Smooth muscle cell (in vitro differentiated cells): ENCODE data around the gene RPL10A. TPM values are rescaled to one million over a fixed set of nuclear protein-coding genes. Genes with fewer than 3 reads are reported as not detected.

Source experiments
- DNase-seq: peaks from one replicate; lab custom pipeline; 2025; ENCODE audit not compliant: unreplicated experiment; lab: John Stamatoyannopoulos, UW
- H2AFZ ChIP-seq: fragments of 200-600 bp; sonication (generic); 2 replicates; pipeline ENCODE4 v1.6.0; 2016; ENCODE audit warnings: antibody characterized with exemption, low read depth, mild to moderate bottlenecking
- H3F3A ChIP-seq: fragments of 200-600 bp; sonication (generic); 2 replicates; pipeline ENCODE4 v1.6.0; 2017; ENCODE audit warnings: antibody characterized with exemption, low read depth
- H3K27ac ChIP-seq: fragments of 200-600 bp; sonication (generic); 2 replicates; pipeline ENCODE4 v1.5.1; 2016; ENCODE audit warnings: low read depth, mild to moderate bottlenecking
- H3K27me3 ChIP-seq: fragments of 200-600 bp; sonication (generic); 2 replicates; pipeline ENCODE4 v1.6.1; 2016; ENCODE audit warnings: low read depth, mild to moderate bottlenecking
- H3K36me3 ChIP-seq: fragments of 200-600 bp; sonication (generic); 2 replicates; pipeline ENCODE4 v1.5.1; 2016; ENCODE audit warnings: low read depth
- H3K4me1 ChIP-seq: fragments of 200-600 bp; sonication (generic); 2 replicates; pipeline ENCODE4 v1.5.1; 2016; ENCODE audit warnings: low read depth
- H3K4me2 ChIP-seq: fragments of 200-600 bp; sonication (generic); 2 replicates; pipeline ENCODE4 v1.6.0; 2016; ENCODE audit warnings: mild to moderate bottlenecking
- H3K4me3 ChIP-seq: fragments of 200-600 bp; sonication (generic); 2 replicates; pipeline ENCODE4 v1.5.1; 2016; ENCODE audit warnings: mild to moderate bottlenecking
- H3K79me2 ChIP-seq: fragments of 200-600 bp; sonication (generic); 2 replicates; pipeline ENCODE4 v1.6.0; 2016; ENCODE audit warnings: low read depth, mild to moderate bottlenecking
- H3K9ac ChIP-seq: fragments of 200-600 bp; sonication (generic); 2 replicates; pipeline ENCODE4 v1.6.0; 2016; ENCODE audit warnings: low read depth
- H3K9me3 ChIP-seq: fragments of 200-600 bp; sonication (generic); replicated peaks from 2 replicates; pipeline ENCODE4 v1.5.1; 2016; ENCODE audit warnings: low read depth
- H4K20me1 ChIP-seq: fragments of 200-600 bp; sonication (generic); 2 replicates; pipeline ENCODE4 v1.6.0; 2016; ENCODE audit warnings: low read depth
- WGBS: methylation state at CpG from one replicate; pipeline ENCODE4 v1.1.7; 2016; ENCODE audit warnings: low lambda C conversion rate; 5-methylcytosine and 5-hydroxymethylcytosine counted together
- polyA plus RNA-seq: library from polyadenylated mRNA; unstranded; fragments of >200 nt; fragmentation: Nextera tagmentation; extraction: Ambion mirVana; gene quantifications from 2 replicates; pipeline ENCODE4 v1.2.1, GENCODE V29; 2016
- total RNA-seq: library from RNA; depleted of rRNA; stranded (reverse); fragments of >200 nt; gene quantifications from 2 replicates; pipeline ENCODE4 v1.2.3, GENCODE V29; 2014
- TF ChIP-seq, protein P1 (sequence below): fragments of 200-600 bp; sonication (generic); IDR thresholded peaks from 2 replicates; pipeline ENCODE4 v1.5.1; 2017; ENCODE audit warnings: borderline replicate concordance, mild to moderate bottlenecking, antibody characterized with exemption; ENCODE audit not compliant: insufficient read depth, poor library complexity, severe bottlenecking

RPL10A gene
- total and polyA plus RNA-seq, 2 experiments from 2014 or later = 307 to 1,090 TPM

DNA sequence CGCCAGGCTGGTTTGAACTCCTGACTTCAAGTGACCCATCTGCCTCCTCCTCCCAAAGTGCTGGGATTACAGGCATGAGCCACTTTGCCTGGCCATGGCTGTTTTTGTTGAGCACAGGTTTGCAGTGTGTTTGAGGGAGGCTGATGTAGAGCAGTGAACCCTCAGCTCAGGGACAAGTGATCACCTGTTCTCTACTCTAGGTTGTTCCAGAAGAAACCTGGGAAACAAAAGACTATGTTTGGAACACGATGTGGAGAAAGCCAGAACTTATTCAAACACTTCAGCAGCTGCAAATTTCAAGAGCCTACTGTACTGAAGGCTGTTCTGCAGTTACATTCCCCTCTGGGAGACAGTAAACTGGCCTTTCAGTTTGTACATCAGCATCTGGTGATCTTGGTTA lies 39.8 kb downstream of the RPL10A start:
- no peaks in the 10 kb centered on the region for H3K9me3 ChIP-seq
- H3K27me3 ChIP-seq = no peaks in the 10 kb centered on the region
- TF ChIP-seq, protein P1, sequence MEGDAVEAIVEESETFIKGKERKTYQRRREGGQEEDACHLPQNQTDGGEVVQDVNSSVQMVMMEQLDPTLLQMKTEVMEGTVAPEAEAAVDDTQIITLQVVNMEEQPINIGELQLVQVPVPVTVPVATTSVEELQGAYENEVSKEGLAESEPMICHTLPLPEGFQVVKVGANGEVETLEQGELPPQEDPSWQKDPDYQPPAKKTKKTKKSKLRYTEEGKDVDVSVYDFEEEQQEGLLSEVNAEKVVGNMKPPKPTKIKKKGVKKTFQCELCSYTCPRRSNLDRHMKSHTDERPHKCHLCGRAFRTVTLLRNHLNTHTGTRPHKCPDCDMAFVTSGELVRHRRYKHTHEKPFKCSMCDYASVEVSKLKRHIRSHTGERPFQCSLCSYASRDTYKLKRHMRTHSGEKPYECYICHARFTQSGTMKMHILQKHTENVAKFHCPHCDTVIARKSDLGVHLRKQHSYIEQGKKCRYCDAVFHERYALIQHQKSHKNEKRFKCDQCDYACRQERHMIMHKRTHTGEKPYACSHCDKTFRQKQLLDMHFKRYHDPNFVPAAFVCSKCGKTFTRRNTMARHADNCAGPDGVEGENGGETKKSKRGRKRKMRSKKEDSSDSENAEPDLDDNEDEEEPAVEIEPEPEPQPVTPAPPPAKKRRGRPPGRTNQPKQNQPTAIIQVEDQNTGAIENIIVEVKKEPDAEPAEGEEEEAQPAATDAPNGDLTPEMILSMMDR = no peak
- no peak overlapping the region for H2AFZ ChIP-seq
- 86% methylated on average over 2 of the region's 2 CpGs for WGBS
- no peak overlapping the region for H3K27ac ChIP-seq
- H3F3A ChIP-seq = no peaks in the 10 kb centered on the region
- no peaks in the 10 kb centered on the region for H3K36me3 ChIP-seq
- H3K4me1 ChIP-seq = no peaks in the 10 kb centered on the region
- no peak for DNase-seq
- H4K20me1 ChIP-seq = no peaks in the 10 kb centered on the region
- H3K9ac ChIP-seq = no peak overlapping the region
- no peak overlapping the region for H3K4me3 ChIP-seq
- no peak overlapping the region for H3K4me2 ChIP-seq
- no peaks in the 10 kb centered on the region for H3K79me2 ChIP-seq

DNA sequence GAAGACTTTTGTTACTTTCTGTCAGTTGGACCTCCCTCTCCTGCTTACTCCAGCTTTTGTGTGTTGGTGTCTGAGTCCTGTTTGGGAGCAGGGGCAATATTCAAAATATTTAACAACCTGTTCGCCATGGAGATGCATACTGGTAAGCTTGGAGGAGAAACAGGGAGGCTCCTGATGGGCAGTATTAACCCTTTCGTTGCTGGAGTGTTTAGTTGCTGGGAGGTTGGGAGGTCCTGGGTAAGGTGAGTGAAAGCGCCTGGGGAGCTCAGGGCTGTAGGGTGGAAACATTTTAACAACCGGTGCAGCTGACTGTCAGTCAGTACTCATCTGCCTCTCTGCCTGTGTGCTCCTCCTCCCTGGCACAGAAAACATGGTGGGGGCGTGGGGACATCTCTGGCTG lies 40.3 kb downstream of the RPL10A start:
- Histone ChIP-seq H3K27ac (no peak overlapping the region), H3K79me2 (no peaks in the 10 kb centered on the region), H2AFZ (no peak overlapping the region), H3K36me3 (no peaks in the 10 kb centered on the region), H3K4me2 (no peak overlapping the region), H3K4me1 (no peaks in the 10 kb centered on the region), H3K9ac (no peak overlapping the region), H3K27me3 (no peaks in the 10 kb centered on the region), H3K9me3 (no peaks in the 10 kb centered on the region), H3K4me3 (no peak overlapping the region), H3F3A (no peaks in the 10 kb centered on the region), H4K20me1 (no peaks in the 10 kb centered on the region)
- no peak for DNase-seq
- TF ChIP-seq, protein P1 = no peak
- 75% methylated on average over 5 of the region's 5 CpGs for WGBS

DNA sequence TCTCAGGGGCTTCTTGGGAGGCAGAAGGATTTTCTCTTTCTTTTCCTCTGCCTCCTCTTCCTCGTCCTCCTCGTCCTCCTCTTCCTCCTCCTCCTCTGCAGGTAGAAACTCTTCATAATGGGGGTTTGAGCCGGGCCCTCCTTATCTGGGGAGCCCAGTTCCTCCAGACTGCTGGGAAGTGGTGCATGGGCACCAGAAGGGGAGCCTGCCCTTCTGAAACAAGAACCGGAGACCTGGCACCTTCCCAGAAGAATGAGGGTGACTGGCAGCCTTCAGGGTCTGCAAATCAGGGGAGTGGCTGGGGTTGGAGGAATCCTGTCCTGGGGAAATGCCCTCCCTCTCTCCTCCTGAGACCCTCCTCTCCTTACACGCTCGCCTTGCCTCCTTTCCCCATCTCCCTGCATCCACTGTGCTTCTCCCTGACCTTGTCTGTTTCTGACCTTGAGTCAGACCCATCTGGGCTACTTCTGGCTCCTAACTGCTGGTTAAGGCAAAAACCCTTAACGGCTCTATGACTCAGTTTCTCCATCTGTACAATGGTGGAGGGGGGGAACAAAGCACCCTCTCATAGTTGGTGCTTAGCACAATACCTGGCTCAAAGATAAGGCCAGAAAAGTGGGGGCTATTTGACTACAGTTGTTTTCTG lies 42.8 kb downstream of the RPL10A start:
- Histone ChIP-seq H3K27ac (no peak overlapping the region), H4K20me1 (no peaks in the 10 kb centered on the region), H3K9ac (no peak overlapping the region), H3K4me3 (no peak overlapping the region), H3K4me2 (no peak overlapping the region), H3F3A (no peaks in the 10 kb centered on the region), H3K79me2 (no peaks in the 10 kb centered on the region), H3K27me3 (no peaks in the 10 kb centered on the region), H3K36me3 (no peaks in the 10 kb centered on the region), H3K4me1 (no peaks in the 10 kb centered on the region), H2AFZ (no peak overlapping the region), H3K9me3 (no peaks in the 10 kb centered on the region)
- no peak for DNase-seq
- TF ChIP-seq, protein P1 = no peak
- WGBS = 90% methylated on average over 7 of the region's 7 CpGs

- H3K9ac ChIP-seq = no peak overlapping the region
- H3K9me3 ChIP-seq = no peaks in the 10 kb centered on the region
- no peaks in the 10 kb centered on the region for H3K36me3 ChIP-seq
- no peaks in the 10 kb centered on the region for H4K20me1 ChIP-seq
- 70% methylated on average over 30 of the region's 32 CpGs for WGBS
- H3K79me2 ChIP-seq = no peaks in the 10 kb centered on the region
- H3K4me1 ChIP-seq = no peaks in the 10 kb centered on the region
- H3K27me3 ChIP-seq = no peaks in the 10 kb centered on the region
- H2AFZ ChIP-seq = no peak overlapping the region
- TF ChIP-seq, protein P1 = no peak
- no peak overlapping the region for H3K4me3 ChIP-seq
- DNase-seq = no peak
- H3K4me2 ChIP-seq = no peak overlapping the region
- H3K27ac ChIP-seq = no peak overlapping the region
- H3F3A ChIP-seq = no peaks in the 10 kb centered on the region
Observed at GRCh38 chr6:35511562-35511941, 43.4 kb downstream of the RPL10A start.
